Chondrocyte (in vitro differentiated cells): ENCODE data around the gene PASK. TPM values are rescaled to one million over a fixed set of nuclear protein-coding genes. Genes with fewer than 3 reads are reported as not detected.

ENCODE experiments used
- DNase-seq: peaks from one replicate; pipeline ENCODE4 v3.0.0; 2021; ENCODE audit warnings: mixed read lengths, low spot score
- H3K27ac Mint-ChIP-seq: one replicate; pipeline ENCODE4 v1.8.0; 2021; ENCODE audit warnings: mild to moderate bottlenecking, moderate library complexity, mixed read lengths; ENCODE audit not compliant: unreplicated experiment
- H3K27me3 Mint-ChIP-seq: 2 replicates; pipeline ENCODE4 v1.8.0; 2021; ENCODE audit warnings: low read depth, mixed read lengths
- H3K36me3 Mint-ChIP-seq: 2 replicates; pipeline ENCODE4 v1.8.0; 2021; ENCODE audit warnings: low read depth, mixed read lengths
- H3K4me1 Mint-ChIP-seq: 2 replicates; pipeline ENCODE4 v1.8.0; 2021; ENCODE audit warnings: low read depth, mild to moderate bottlenecking, mixed read lengths
- H3K4me3 Mint-ChIP-seq: one replicate; pipeline ENCODE4 v1.8.0; 2021; ENCODE audit warnings: mild to moderate bottlenecking, moderate library complexity, mixed read lengths; ENCODE audit not compliant: unreplicated experiment
- H3K9me3 Mint-ChIP-seq: 2 replicates; pipeline ENCODE4 v1.8.0; 2021; ENCODE audit warnings: low read depth, mixed read lengths
- CTCF ChIP-seq: fragments of 200-600 bp; sonication (generic); IDR thresholded peaks from 2 replicates; pipeline ENCODE4 v1.5.0; 2021; ENCODE audit warnings: antibody characterized with exemption, mild to moderate bottlenecking, moderate library complexity
- total RNA-seq: library from RNA; stranded (reverse); gene quantifications from 3 replicates; pipeline ENCODE4 v1.2.1, GENCODE V29; 2021

Gene PASK
- total RNA-seq, 1 donor from 2014 or later: 4.5 TPM

GRCh38 chr2:241147336-241147735 lies 1.9 kb downstream of the PASK start:
- Mint-ChIP-seq H3K27ac (no peak overlapping the region), H3K4me3 (no peak overlapping the region)
- no peak for TF ChIP-seq CTCF

GRCh38 chr2:241146286-241146685 lies 3.0 kb downstream of the PASK start:
- no peak overlapping the region for H3K27ac Mint-ChIP-seq
- DNase-seq: no peak
- H3K36me3 Mint-ChIP-seq: no peaks in the 10 kb centered on the region
- H3K27me3 Mint-ChIP-seq: no peaks in the 10 kb centered on the region
- no peak for TF ChIP-seq CTCF
- H3K4me3 Mint-ChIP-seq: no peak overlapping the region
- peaks cover 19% of the 10 kb centered on the region for H3K4me1 Mint-ChIP-seq
- no peaks in the 10 kb centered on the region for H3K9me3 Mint-ChIP-seq

More at GRCh38 chr2:241147336-241147735, 1.9 kb downstream of the PASK start:
- Mint-ChIP-seq H3K36me3 (no peaks in the 10 kb centered on the region), H3K9me3 (no peaks in the 10 kb centered on the region), H3K4me1 (peaks cover 30% of the 10 kb centered on the region), H3K27me3 (no peaks in the 10 kb centered on the region)
- DNase-seq: peak; percentile 29

- peaks cover 2% of the 10 kb centered on the region for H3K4me1 Mint-ChIP-seq
- no peak overlapping the region for H3K27ac Mint-ChIP-seq
- H3K4me3 Mint-ChIP-seq: no peak overlapping the region
- no peaks in the 10 kb centered on the region for H3K36me3 Mint-ChIP-seq
- no peaks in the 10 kb centered on the region for H3K27me3 Mint-ChIP-seq
- DNase-seq: peak; percentile 21
- no peaks in the 10 kb centered on the region for H3K9me3 Mint-ChIP-seq
- no peak for TF ChIP-seq CTCF
Observed at GRCh38 chr2:241142593-241142992, 6.7 kb downstream of the PASK start.

GRCh38 chr2:241142063-241142462 lies 7.2 kb downstream of the PASK start:
- Mint-ChIP-seq H3K27me3 (no peaks in the 10 kb centered on the region), H3K36me3 (no peaks in the 10 kb centered on the region), H3K4me3 (no peak overlapping the region), H3K27ac (no peak overlapping the region), H3K4me1 (peaks cover 2% of the 10 kb centered on the region), H3K9me3 (no peaks in the 10 kb centered on the region)
- DNase-seq: peak; percentile 26
- TF ChIP-seq CTCF: no peak

GRCh38 chr2:241141214-241141770 lies 8.0 kb downstream of the PASK start:
- H3K27ac Mint-ChIP-seq: no peak overlapping the region
- peaks cover 2% of the 10 kb centered on the region for H3K4me1 Mint-ChIP-seq
- no peak for TF ChIP-seq CTCF
- H3K9me3 Mint-ChIP-seq: no peaks in the 10 kb centered on the region
- no peaks in the 10 kb centered on the region for H3K27me3 Mint-ChIP-seq
- H3K4me3 Mint-ChIP-seq: no peak overlapping the region
- DNase-seq: peak; percentile 70
- peaks cover under 1% of the 10 kb centered on the region for H3K36me3 Mint-ChIP-seq
